ENCODE measurements around the gene NTM.

The NTM gene

DNA sequence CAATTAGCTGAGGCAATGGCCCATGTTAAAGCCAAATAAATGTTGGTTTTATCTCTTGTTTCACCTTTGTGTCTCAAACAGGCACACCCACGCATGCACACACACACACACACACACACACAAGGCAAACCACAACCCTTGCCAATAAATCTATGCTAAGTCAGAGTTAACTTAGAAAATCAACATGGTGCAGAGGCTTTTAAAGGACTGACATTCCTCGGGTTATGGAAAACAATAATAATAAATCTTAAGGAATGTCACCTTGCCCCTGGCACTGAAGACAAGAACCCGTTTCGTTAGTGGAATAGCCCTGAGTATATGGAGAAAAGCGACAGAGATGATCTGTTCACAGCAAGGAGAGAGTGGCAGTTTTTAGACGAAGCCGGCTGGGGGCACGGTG lies 326.3 kb downstream of the NTM start:
- H2AFZ ChIP-seq (ENCODE audit: low read depth, low read length) = no peak overlapping the region
- no peak overlapping the region for H3K4me3 ChIP-seq (ENCODE audit: low read length)
- no peaks in the 10 kb centered on the region for H3K9me3 ChIP-seq (ENCODE audit: low read length)
- no peaks in the 10 kb centered on the region for H3K36me3 ChIP-seq (ENCODE audit: insufficient read depth, low read length)
- H3K27me3 ChIP-seq (ENCODE audit: insufficient read depth, low read length) = peaks cover 5% of the 10 kb centered on the region
- no peaks in the 10 kb centered on the region for H3K4me1 ChIP-seq (ENCODE audit: insufficient read depth, low read length)

DNA sequence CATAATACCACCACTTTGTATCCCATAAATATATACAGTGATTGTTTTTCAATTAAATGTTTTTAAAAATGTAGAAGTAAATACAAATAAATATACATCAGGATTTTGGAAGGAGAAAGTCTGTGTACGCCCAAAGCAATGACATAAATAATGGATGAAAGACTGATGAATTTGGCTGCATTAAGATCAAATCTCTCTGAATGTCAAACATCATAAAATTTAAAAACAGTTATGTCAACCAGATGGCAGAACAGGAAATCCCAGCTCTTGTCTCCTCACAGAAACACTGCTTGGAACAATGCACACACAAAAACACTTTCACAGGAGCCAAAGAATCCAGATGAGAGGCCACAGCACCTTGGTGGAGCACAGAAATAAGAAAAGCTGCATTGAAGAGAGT lies 332.9 kb downstream of the NTM start:
- no peaks in the 10 kb centered on the region for H3K4me1 ChIP-seq (ENCODE audit: insufficient read depth, low read length)
- H3K27me3 ChIP-seq (ENCODE audit: insufficient read depth, low read length) = no peaks in the 10 kb centered on the region
- H2AFZ ChIP-seq (ENCODE audit: low read depth, low read length) = no peak overlapping the region
- H3K36me3 ChIP-seq (ENCODE audit: insufficient read depth, low read length) = no peaks in the 10 kb centered on the region
- H3K9me3 ChIP-seq (ENCODE audit: low read length) = no peaks in the 10 kb centered on the region
- no peak overlapping the region for H3K4me3 ChIP-seq (ENCODE audit: low read length)

- no peaks in the 10 kb centered on the region for H3K36me3 ChIP-seq (ENCODE audit: insufficient read depth, low read length)
- no peaks in the 10 kb centered on the region for H3K27me3 ChIP-seq (ENCODE audit: insufficient read depth, low read length)
- H3K9me3 ChIP-seq (ENCODE audit: low read length) = no peaks in the 10 kb centered on the region
- H3K4me3 ChIP-seq (ENCODE audit: low read length) = no peak overlapping the region
- H3K4me1 ChIP-seq (ENCODE audit: insufficient read depth, low read length) = no peaks in the 10 kb centered on the region
- H2AFZ ChIP-seq (ENCODE audit: low read depth, low read length) = no peak overlapping the region
These were observed 334.3 kb downstream of the NTM start for GRCh38 chr11:131704682-131705081.

GRCh38 chr11:131710511-131710910 lies 340.1 kb downstream of the NTM start:
- Histone ChIP-seq H2AFZ (ENCODE audit: low read depth, low read length) (no peak overlapping the region), H3K4me1 (ENCODE audit: insufficient read depth, low read length) (no peaks in the 10 kb centered on the region), H3K36me3 (ENCODE audit: insufficient read depth, low read length) (no peaks in the 10 kb centered on the region), H3K4me3 (ENCODE audit: low read length) (no peak overlapping the region), H3K9me3 (ENCODE audit: low read length) (no peaks in the 10 kb centered on the region), H3K27me3 (ENCODE audit: insufficient read depth, low read length) (no peaks in the 10 kb centered on the region)

GRCh38 chr11:131712897-131713296 lies 342.5 kb downstream of the NTM start:
- H3K36me3 ChIP-seq (ENCODE audit: insufficient read depth, low read length) = no peaks in the 10 kb centered on the region
- no peak overlapping the region for H2AFZ ChIP-seq (ENCODE audit: low read depth, low read length)

GRCh38 chr11:131713529-131714134 lies 343.2 kb downstream of the NTM start:
- Histone ChIP-seq H3K36me3 (ENCODE audit: insufficient read depth, low read length) (no peaks in the 10 kb centered on the region), H3K27me3 (ENCODE audit: insufficient read depth, low read length) (no peaks in the 10 kb centered on the region), H3K4me1 (ENCODE audit: insufficient read depth, low read length) (no peaks in the 10 kb centered on the region), H3K9me3 (ENCODE audit: low read length) (no peaks in the 10 kb centered on the region), H2AFZ (ENCODE audit: low read depth, low read length) (no peak overlapping the region), H3K4me3 (ENCODE audit: low read length) (no peak overlapping the region)

More at GRCh38 chr11:131712897-131713296, 342.5 kb downstream of the NTM start:
- H3K4me3 ChIP-seq (ENCODE audit: low read length) = no peak overlapping the region
- no peaks in the 10 kb centered on the region for H3K4me1 ChIP-seq (ENCODE audit: insufficient read depth, low read length)
- H3K27me3 ChIP-seq (ENCODE audit: insufficient read depth, low read length) = no peaks in the 10 kb centered on the region
- no peaks in the 10 kb centered on the region for H3K9me3 ChIP-seq (ENCODE audit: low read length)

- H2AFZ ChIP-seq (ENCODE audit: low read depth, low read length) = no peak overlapping the region
- H3K36me3 ChIP-seq (ENCODE audit: insufficient read depth, low read length) = no peaks in the 10 kb centered on the region
These were observed 347.2 kb downstream of the NTM start for GRCh38 chr11:131717616-131718015.

DNA sequence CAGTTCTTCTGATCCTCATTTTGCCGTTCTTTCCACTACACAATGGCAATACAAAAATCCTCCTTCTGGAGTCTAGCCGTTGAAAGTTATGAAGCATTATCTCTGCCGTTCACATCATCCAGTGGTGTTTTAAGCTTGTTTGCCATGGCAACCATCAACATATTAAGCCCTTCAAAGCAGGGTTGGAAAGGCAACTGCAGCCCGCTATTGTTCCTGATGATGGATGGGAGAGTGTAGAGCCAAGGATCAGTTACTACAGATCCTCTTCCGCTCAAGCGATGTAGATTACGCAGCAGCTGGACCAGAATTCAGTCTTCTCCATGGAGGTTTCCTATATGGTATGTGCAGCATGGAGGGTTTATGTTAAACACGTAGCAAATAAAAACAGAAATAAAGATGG lies 352.7 kb downstream of the NTM start:
- Histone ChIP-seq H3K4me3 (ENCODE audit: low read length) (no peak overlapping the region), H3K9me3 (ENCODE audit: low read length) (no peaks in the 10 kb centered on the region), H3K36me3 (ENCODE audit: insufficient read depth, low read length) (no peaks in the 10 kb centered on the region), H3K4me1 (ENCODE audit: insufficient read depth, low read length) (no peaks in the 10 kb centered on the region), H3K27me3 (ENCODE audit: insufficient read depth, low read length) (no peaks in the 10 kb centered on the region), H2AFZ (ENCODE audit: low read depth, low read length) (no peak overlapping the region)

More at GRCh38 chr11:131717616-131718015, 347.2 kb downstream of the NTM start:
- Histone ChIP-seq H3K4me3 (ENCODE audit: low read length) (no peak overlapping the region), H3K4me1 (ENCODE audit: insufficient read depth, low read length) (no peaks in the 10 kb centered on the region), H3K27me3 (ENCODE audit: insufficient read depth, low read length) (no peaks in the 10 kb centered on the region), H3K9me3 (ENCODE audit: low read length) (no peaks in the 10 kb centered on the region)

DNA sequence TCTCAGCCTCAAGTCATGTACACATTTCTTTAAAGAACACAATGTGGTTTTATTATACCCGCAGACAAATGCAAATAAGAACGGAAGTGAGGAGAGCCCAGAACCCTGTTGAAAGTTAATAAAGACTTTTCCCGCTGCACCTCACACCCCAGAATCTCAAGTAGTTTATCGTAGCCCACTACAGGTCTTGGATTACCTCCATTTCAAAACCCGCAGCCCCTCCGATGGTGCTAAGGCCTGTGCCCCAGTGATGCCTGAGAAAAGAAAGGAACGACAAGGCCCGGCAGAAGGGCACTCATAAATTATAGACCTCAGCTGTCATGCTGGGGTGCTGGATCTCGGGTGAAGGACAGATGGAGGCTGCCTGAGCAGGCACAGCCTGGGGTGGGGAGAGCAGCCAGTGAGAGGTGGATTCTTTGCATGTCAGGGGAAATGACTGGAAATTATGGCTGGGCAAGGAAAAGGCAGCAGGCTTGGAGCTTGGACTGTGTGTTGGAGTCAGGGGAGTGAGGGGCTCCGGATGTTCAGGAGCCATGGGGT lies 354.1 kb downstream of the NTM start:
- Histone ChIP-seq H2AFZ (ENCODE audit: low read depth, low read length) (no peak overlapping the region), H3K36me3 (ENCODE audit: insufficient read depth, low read length) (no peaks in the 10 kb centered on the region), H3K9me3 (ENCODE audit: low read length) (no peaks in the 10 kb centered on the region), H3K27me3 (ENCODE audit: insufficient read depth, low read length) (no peaks in the 10 kb centered on the region), H3K4me1 (ENCODE audit: insufficient read depth, low read length) (no peaks in the 10 kb centered on the region), H3K4me3 (ENCODE audit: low read length) (no peak overlapping the region)

GRCh38 chr11:131734871-131735270 lies 364.5 kb downstream of the NTM start:
- Histone ChIP-seq H3K9me3 (ENCODE audit: low read length) (no peaks in the 10 kb centered on the region), H3K4me1 (ENCODE audit: insufficient read depth, low read length) (no peaks in the 10 kb centered on the region), H3K4me3 (ENCODE audit: low read length) (no peak overlapping the region)

GRCh38 chr11:131737357-131737756 lies 366.9 kb downstream of the NTM start:
- H3K36me3 ChIP-seq (ENCODE audit: insufficient read depth, low read length) = no peaks in the 10 kb centered on the region
- H3K27me3 ChIP-seq (ENCODE audit: insufficient read depth, low read length) = peaks cover 3% of the 10 kb centered on the region
- H3K9me3 ChIP-seq (ENCODE audit: low read length) = no peaks in the 10 kb centered on the region
- H2AFZ ChIP-seq (ENCODE audit: low read depth, low read length) = no peak overlapping the region
- H3K4me3 ChIP-seq (ENCODE audit: low read length) = no peak overlapping the region
- H3K4me1 ChIP-seq (ENCODE audit: insufficient read depth, low read length) = no peaks in the 10 kb centered on the region

More at GRCh38 chr11:131734871-131735270, 364.5 kb downstream of the NTM start:
- Histone ChIP-seq H3K27me3 (ENCODE audit: insufficient read depth, low read length) (peaks cover 3% of the 10 kb centered on the region), H2AFZ (ENCODE audit: low read depth, low read length) (no peak overlapping the region), H3K36me3 (ENCODE audit: insufficient read depth, low read length) (no peaks in the 10 kb centered on the region)

DNA sequence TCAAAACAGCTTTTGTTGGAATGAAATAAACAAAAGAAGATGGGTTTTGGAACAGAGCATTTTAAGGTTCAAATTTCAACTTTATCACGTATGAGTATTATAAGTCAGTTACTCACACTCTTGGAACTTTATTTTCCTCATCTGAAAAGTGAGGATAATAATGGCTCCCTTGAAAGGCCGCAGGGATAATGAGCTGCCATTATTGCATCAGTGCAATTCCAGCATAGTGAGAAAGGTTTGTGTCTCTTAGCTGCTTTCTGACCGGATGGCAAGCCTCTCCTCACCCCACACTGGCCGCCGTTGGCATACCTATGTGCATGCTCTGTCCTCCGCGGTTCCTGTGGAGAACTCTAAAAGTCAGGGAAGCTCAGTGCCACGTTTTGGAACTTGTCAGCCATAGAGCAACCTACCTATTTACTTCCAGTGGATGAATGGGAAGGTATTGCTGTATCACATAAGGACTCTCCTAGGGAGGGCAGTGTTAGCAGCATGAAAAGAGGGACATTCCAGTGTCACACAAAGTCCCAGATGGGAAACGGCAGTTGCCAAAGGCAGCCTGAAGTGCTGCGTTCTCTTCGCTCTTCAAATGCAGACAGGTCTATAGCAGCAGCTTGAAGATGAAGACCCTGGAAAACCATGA lies 368.9 kb downstream of the NTM start:
- no peak overlapping the region for H2AFZ ChIP-seq (ENCODE audit: low read depth, low read length)
- H3K4me1 ChIP-seq (ENCODE audit: insufficient read depth, low read length) = no peaks in the 10 kb centered on the region
- no peaks in the 10 kb centered on the region for H3K9me3 ChIP-seq (ENCODE audit: low read length)
- no peak overlapping the region for H3K4me3 ChIP-seq (ENCODE audit: low read length)
- H3K27me3 ChIP-seq (ENCODE audit: insufficient read depth, low read length) = peaks cover 3% of the 10 kb centered on the region
- no peaks in the 10 kb centered on the region for H3K36me3 ChIP-seq (ENCODE audit: insufficient read depth, low read length)

- no peak overlapping the region for H3K4me3 ChIP-seq (ENCODE audit: low read length)
- no peaks in the 10 kb centered on the region for H3K9me3 ChIP-seq (ENCODE audit: low read length)
- H3K36me3 ChIP-seq (ENCODE audit: insufficient read depth, low read length) = no peaks in the 10 kb centered on the region
- H3K4me1 ChIP-seq (ENCODE audit: insufficient read depth, low read length) = no peaks in the 10 kb centered on the region
- no peaks in the 10 kb centered on the region for H3K27me3 ChIP-seq (ENCODE audit: insufficient read depth, low read length)
- H2AFZ ChIP-seq (ENCODE audit: low read depth, low read length) = no peak overlapping the region
These were observed 374.4 kb downstream of the NTM start for GRCh38 chr11:131744847-131745246.

All from neuron (in vitro differentiated cells).